C4-2B (cell line): ENCODE data around the gene ARRDC4.
"Not testable (repeated sequence)": the region's sequence is repeated elsewhere in the genome, so short reads cannot be mapped to it uniquely, and the experiment has no call there.

ENCODE experiments used
- H3K27ac ChIP-seq: fragments of 450-650 bp; 2 replicates; pipeline ENCODE4 v1.5.1; 2017
- CTCF ChIP-seq: fragments of 450-650 bp; conservative IDR thresholded peaks from 2 replicates; pipeline ENCODE4 v1.5.1; 2017; ENCODE audit warnings: mild to moderate bottlenecking
- ZFX ChIP-seq: fragments of 450-650 bp; IDR thresholded peaks from 2 replicates; pipeline ENCODE4 v1.6.1; 2017

ARRDC4 gene

GRCh38 chr15:97978401-97979139 is 18.1 kb downstream of the ARRDC4 start:
- TF ChIP-seq ZFX = no peak
- TF ChIP-seq CTCF = no peak
- H3K27ac ChIP-seq = no peak overlapping the region

GRCh38 chr15:97979140-97979520 is 18.6 kb downstream of the ARRDC4 start:
- no peak overlapping the region for H3K27ac ChIP-seq
- TF ChIP-seq CTCF (no peak), ZFX (no peak)

- H3K27ac ChIP-seq = no peak overlapping the region
- TF ChIP-seq CTCF = no peak
- TF ChIP-seq ZFX = no peak
Measured at GRCh38 chr15:97981058-97981457, 20.6 kb downstream of the ARRDC4 start.

GRCh38 chr15:97981758-97982157 is 21.3 kb downstream of the ARRDC4 start:
- TF ChIP-seq CTCF (no peak), ZFX (no peak)
- no peak overlapping the region for H3K27ac ChIP-seq

GRCh38 chr15:97984157-97984556 is 23.7 kb downstream of the ARRDC4 start:
- TF ChIP-seq ZFX (no peak), CTCF (no peak)
- H3K27ac ChIP-seq = no peak overlapping the region

GRCh38 chr15:97985979-97986378 is 25.5 kb downstream of the ARRDC4 start:
- not testable (repeated sequence) for H3K27ac ChIP-seq

- TF ChIP-seq CTCF (no peak), ZFX (no peak)
- H3K27ac ChIP-seq = no peak overlapping the region
Measured at GRCh38 chr15:97986781-97987180, 26.3 kb downstream of the ARRDC4 start.

- H3K27ac ChIP-seq = no peak overlapping the region
- no peak for TF ChIP-seq CTCF
- no peak for TF ChIP-seq ZFX
Measured at GRCh38 chr15:97989299-97989698, 28.8 kb downstream of the ARRDC4 start.
